Sigmoid colon (tissue), 3 donors: Measurements from ENCODE around the gene TLR9.

Experiments used
- CTCF ChIP-seq, 4 experiments: fragments of 450-650 bp in 3 of 4; fragments of 200-600 bp in 1 of 4; IDR thresholded peaks; one replicate each; pipeline ENCODE4 v1.5.1; 2016 to 2019; ENCODE audit warnings: antibody characterized with exemption in 4 of 4, mild to moderate bottlenecking in 3 of 4, moderate library complexity in 2 of 4
- POLR2A ChIP-seq, 2 donors: fragments of 450-650 bp; IDR thresholded peaks; one replicate each; pipeline ENCODE4 v1.6.1; 2016; ENCODE audit warnings: antibody characterized with exemption in 2 of 2, mild to moderate bottlenecking in 2 of 2, moderate library complexity in 2 of 2

- TF ChIP-seq CTCF (IDR thresholded peaks at IDR 0.05): no peak
- no peak for TF ChIP-seq POLR2A (IDR thresholded peaks at IDR 0.05)
Measured at GRCh38 chr3:52174896-52175295, 50.5 kb downstream of the TLR9 start.
